H9 (cell line): ENCODE results near the gene CDHR5. TPM values are rescaled to one million over a fixed set of nuclear protein-coding genes. Genes with fewer than 3 reads are reported as not detected.

ENCODE experiments used
- DNase-seq: peaks from one replicate; pipeline ENCODE4 v3.0.0-alpha.2; 2017
- H2AFZ ChIP-seq: one replicate; pipeline ENCODE4 v1.6.1; 2013; ENCODE audit warnings: mild to moderate bottlenecking, low read length, control low read depth, moderate library complexity
- H2AK5ac ChIP-seq: 2 replicates; pipeline ENCODE4 v1.6.1; 2013; ENCODE audit warnings: low read length, control low read depth, mixed read lengths; ENCODE audit not compliant: insufficient read length
- H2BK120ac ChIP-seq: one replicate; pipeline ENCODE4 v1.6.1; 2013; ENCODE audit warnings: low read depth, mild to moderate bottlenecking, low read length, control low read depth, inconsistent platforms; ENCODE audit not compliant: poor library complexity, severe bottlenecking
- H2BK12ac ChIP-seq: 2 replicates; pipeline ENCODE4 v1.6.1; 2013; ENCODE audit warnings: low read length, control low read depth, mixed read lengths, low read depth; ENCODE audit not compliant: insufficient read length
- H2BK15ac ChIP-seq: 2 replicates; pipeline ENCODE4 v1.6.1; 2013; ENCODE audit warnings: low read depth, low read length, control low read depth
- H2BK20ac ChIP-seq: one replicate; pipeline ENCODE4 v1.6.1; 2013; ENCODE audit warnings: low read depth, mild to moderate bottlenecking, low read length, control low read depth, inconsistent platforms; ENCODE audit not compliant: poor library complexity, severe bottlenecking
- H2BK5ac ChIP-seq: 2 replicates; pipeline ENCODE4 v1.6.1; 2013; ENCODE audit warnings: low read length, control low read depth, mixed read lengths; ENCODE audit not compliant: insufficient read length
- H3K14ac ChIP-seq: 2 replicates; pipeline ENCODE4 v1.6.1; 2013; ENCODE audit warnings: low read length, control low read depth; ENCODE audit not compliant: insufficient read depth
- H3K18ac ChIP-seq: 2 replicates; pipeline ENCODE4 v1.6.1; 2013; ENCODE audit warnings: low read depth, mild to moderate bottlenecking, mixed read lengths, low read length, control low read depth; ENCODE audit not compliant: insufficient read length
- H3K23ac ChIP-seq: 2 replicates; pipeline ENCODE4 v1.6.1; 2013; ENCODE audit warnings: low read length, control low read depth, mixed read lengths, low read depth; ENCODE audit not compliant: insufficient read length
- H3K23me2 ChIP-seq: 2 replicates; pipeline ENCODE4 v1.6.1; 2013; ENCODE audit warnings: low read depth, mild to moderate bottlenecking, mixed read lengths, low read length, control low read depth; ENCODE audit not compliant: insufficient read length, poor library complexity, severe bottlenecking
- H3K27ac ChIP-seq: 2 replicates; pipeline ENCODE4 v1.5.1; 2013; ENCODE audit warnings: low read length, control low read depth, mixed read lengths, low read depth; ENCODE audit not compliant: insufficient read length
- H3K27me3 ChIP-seq: 2 replicates; pipeline ENCODE4 v1.6.1; 2013; ENCODE audit warnings: low read length, control low read depth, inconsistent platforms; ENCODE audit not compliant: insufficient read depth
- H3K4ac ChIP-seq: 2 replicates; pipeline ENCODE4 v1.6.1; 2013; ENCODE audit warnings: low read depth, mild to moderate bottlenecking, control low read depth, inconsistent platforms, low read length, moderate library complexity
- H3K4me1 ChIP-seq: 2 replicates; pipeline ENCODE4 v1.6.1; 2013; ENCODE audit warnings: low read length, control low read depth, inconsistent platforms; ENCODE audit not compliant: insufficient read depth
- H3K4me2 ChIP-seq: 2 replicates; pipeline ENCODE4 v1.6.1; 2013; ENCODE audit warnings: low read length, control low read depth, mixed read lengths; ENCODE audit not compliant: insufficient read length, insufficient read depth
- H3K56ac ChIP-seq: 2 replicates; pipeline ENCODE4 v1.6.1; 2013; ENCODE audit warnings: low read depth, mild to moderate bottlenecking, mixed read lengths, low read length, control low read depth; ENCODE audit not compliant: insufficient read length
- H3K79me1 ChIP-seq: 2 replicates; pipeline ENCODE4 v1.6.1; 2013; ENCODE audit warnings: low read depth, mild to moderate bottlenecking, moderate library complexity, low read length, control low read depth, inconsistent platforms; ENCODE audit not compliant: insufficient read depth, poor library complexity, severe bottlenecking
- H3K79me2 ChIP-seq: 2 replicates; pipeline ENCODE4 v1.6.1; 2013; ENCODE audit warnings: low read length, control low read depth, inconsistent platforms; ENCODE audit not compliant: insufficient read depth
- H3K9ac ChIP-seq: 2 replicates; pipeline ENCODE4 v1.6.1; 2013; ENCODE audit warnings: low read length, control low read depth, mixed read lengths; ENCODE audit not compliant: insufficient read length; ENCODE audit errors: extremely low read depth
- H3K9me3 ChIP-seq: one replicate; pipeline ENCODE4 v1.6.1; 2013; ENCODE audit warnings: low read depth, low read length, inconsistent platforms; ENCODE audit not compliant: control insufficient read depth
- H3T11ph ChIP-seq: one replicate; pipeline ENCODE4 v1.6.1; 2013; ENCODE audit warnings: mild to moderate bottlenecking, low read length, control low read depth, inconsistent platforms
- H4K20me1 ChIP-seq: one replicate; pipeline ENCODE4 v1.6.1; 2013; ENCODE audit not compliant: control insufficient read depth, insufficient read length, insufficient read depth
- H4K5ac ChIP-seq: 2 replicates; pipeline ENCODE4 v1.6.1; 2013; ENCODE audit warnings: low read depth, mild to moderate bottlenecking, mixed read lengths, low read length, control low read depth; ENCODE audit not compliant: insufficient read length
- H4K8ac ChIP-seq: replicated peaks from 2 replicates; pipeline ENCODE4 v1.6.1; 2013; ENCODE audit warnings: low read length, control low read depth, mixed read lengths, low read depth; ENCODE audit not compliant: insufficient read length
- H4K91ac ChIP-seq: 2 replicates; pipeline ENCODE4 v1.6.1; 2013; ENCODE audit warnings: low read depth, mild to moderate bottlenecking, moderate library complexity, mixed read lengths, low read length, control low read depth; ENCODE audit not compliant: insufficient read length
- H3K27ac Mint-ChIP-seq, 3 experiments: 2 replicates in 2 of 3; 3 replicates in 1 of 3; pipeline ENCODE4 v1.8.0; 2020 to 2021; ENCODE audit warnings: mixed read lengths in 3 of 3, mild to moderate bottlenecking in 1 of 3, moderate library complexity in 1 of 3
- H3K27me3 Mint-ChIP-seq: 2 replicates; pipeline ENCODE4 v1.8.0; 2021; ENCODE audit warnings: low read depth, mild to moderate bottlenecking, moderate library complexity, mixed read lengths
- H3K36me3 Mint-ChIP-seq, 3 experiments: 2 replicates in 2 of 3; 3 replicates in 1 of 3; pipeline ENCODE4 v1.8.0; 2020 to 2021; ENCODE audit warnings: low read depth in 3 of 3, mixed read lengths in 3 of 3; ENCODE audit not compliant: insufficient read depth in 1 of 3
- H3K4me1 Mint-ChIP-seq, 2 experiments: 2 replicates each; pipeline ENCODE4 v1.8.0; 2020; ENCODE audit warnings: mixed read lengths in 2 of 2
- H3K4me3 Mint-ChIP-seq, 2 experiments: 2 replicates in 1 of 2; 3 replicates in 1 of 2; pipeline ENCODE4 v1.8.0; 2020 to 2021; ENCODE audit warnings: mild to moderate bottlenecking in 2 of 2, mixed read lengths in 2 of 2, moderate library complexity in 1 of 2
- H3K9me3 Mint-ChIP-seq, 2 experiments: 2 replicates in 1 of 2; 3 replicates in 1 of 2; pipeline ENCODE4 v1.8.0; 2020; ENCODE audit warnings: mild to moderate bottlenecking in 2 of 2, mixed read lengths in 2 of 2, moderate library complexity in 1 of 2
- WGBS: extraction: QIAGEN DNeasy Blood & Tissue Kit; methylation state at CpG from one replicate; pipeline ENCODE4 v1.1.7; 2013; ENCODE audit warnings: missing lambda C conversion rate, low lambda C conversion rate, mixed read lengths; ENCODE audit not compliant: insufficient read length; ENCODE audit errors: extremely low coverage; 5-methylcytosine and 5-hydroxymethylcytosine counted together
- total RNA-seq: library from RNA; stranded (reverse); gene quantifications from 2 replicates; pipeline ENCODE4 v1.2.1, GENCODE V29; 2021
- TF ChIP-seq, protein P1 (sequence below): fragments of 200-600 bp; sonication (generic); conservative IDR thresholded peaks from 3 replicates; pipeline ENCODE4 v1.8.0; 2021; ENCODE audit warnings: antibody characterized with exemption, mild to moderate bottlenecking

The CDHR5 gene
- total RNA-seq, 1 experiment from 2014 or later: not detected

DNA sequence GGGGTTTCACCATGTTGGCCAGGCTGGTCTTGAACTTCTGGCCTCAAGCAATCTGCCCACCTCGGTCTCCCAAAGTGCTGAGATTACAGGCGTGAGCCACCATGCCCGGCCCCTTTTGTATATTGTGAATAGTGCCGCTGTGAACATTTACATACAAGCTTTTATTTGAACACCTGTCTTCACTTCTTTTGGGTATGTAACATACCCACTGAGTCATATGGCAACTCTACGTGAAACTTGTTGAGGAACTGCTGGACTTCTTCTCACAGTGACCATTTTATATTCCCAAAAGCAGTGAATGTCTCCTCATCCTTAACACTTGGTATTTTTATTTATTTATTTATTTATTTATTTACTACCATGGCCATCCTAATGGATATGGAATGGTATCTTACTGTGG, 6.1 kb upstream of the CDHR5 start:
- no peak overlapping the region for H2BK15ac ChIP-seq
- no peak overlapping the region for H3K4me3 Mint-ChIP-seq
- peaks cover 10% of the 10 kb centered on the region; the same call in 1 of the 2 replicates for H3K27me3 ChIP-seq
- no CpG with 5 or more reads among the region's 5 CpGs for WGBS
- no peak overlapping the region for H2BK20ac ChIP-seq
- no peak overlapping the region for H3K18ac ChIP-seq
- peaks cover 0 to 9% (median 0%) of the 10 kb centered on the region in 3 experiments; a peak in 4 of 7 replicates for H3K36me3 Mint-ChIP-seq
- H3K9me3 ChIP-seq: no peaks in the 10 kb centered on the region
- H3T11ph ChIP-seq: no peak overlapping the region
- H3K4me1 Mint-ChIP-seq: peaks cover 9 to 20% of the 10 kb centered on the region in 2 experiments
- H3K23ac ChIP-seq: no peak overlapping the region
- no peaks in the 10 kb centered on the region; a peak in 1 of 5 replicates for H3K9me3 Mint-ChIP-seq
- H3K4ac ChIP-seq: no peak overlapping the region
- H3K56ac ChIP-seq: no peak overlapping the region
- H4K20me1 ChIP-seq: no peaks in the 10 kb centered on the region
- no peak overlapping the region for H4K91ac ChIP-seq
- DNase-seq: no peak
- no peaks in the 10 kb centered on the region for H3K79me2 ChIP-seq
- no peak overlapping the region for H2BK12ac ChIP-seq
- no peak overlapping the region for H4K8ac ChIP-seq
- H3K79me1 ChIP-seq: no peaks in the 10 kb centered on the region
- H3K4me1 ChIP-seq: no peaks in the 10 kb centered on the region
- H3K9ac ChIP-seq: no peak overlapping the region
- H2AFZ ChIP-seq: no peak overlapping the region
- no peak overlapping the region for H2BK5ac ChIP-seq
- no peak overlapping the region for H4K5ac ChIP-seq
- peaks cover 44% of the 10 kb centered on the region for H3K27me3 Mint-ChIP-seq
- no peak overlapping the region for H3K4me2 ChIP-seq
- no peak overlapping the region for H2AK5ac ChIP-seq
- H3K14ac ChIP-seq: no peak overlapping the region
- no peak overlapping the region for H3K27ac ChIP-seq
- no peak overlapping the region for H2BK120ac ChIP-seq
- TF ChIP-seq, protein P1, sequence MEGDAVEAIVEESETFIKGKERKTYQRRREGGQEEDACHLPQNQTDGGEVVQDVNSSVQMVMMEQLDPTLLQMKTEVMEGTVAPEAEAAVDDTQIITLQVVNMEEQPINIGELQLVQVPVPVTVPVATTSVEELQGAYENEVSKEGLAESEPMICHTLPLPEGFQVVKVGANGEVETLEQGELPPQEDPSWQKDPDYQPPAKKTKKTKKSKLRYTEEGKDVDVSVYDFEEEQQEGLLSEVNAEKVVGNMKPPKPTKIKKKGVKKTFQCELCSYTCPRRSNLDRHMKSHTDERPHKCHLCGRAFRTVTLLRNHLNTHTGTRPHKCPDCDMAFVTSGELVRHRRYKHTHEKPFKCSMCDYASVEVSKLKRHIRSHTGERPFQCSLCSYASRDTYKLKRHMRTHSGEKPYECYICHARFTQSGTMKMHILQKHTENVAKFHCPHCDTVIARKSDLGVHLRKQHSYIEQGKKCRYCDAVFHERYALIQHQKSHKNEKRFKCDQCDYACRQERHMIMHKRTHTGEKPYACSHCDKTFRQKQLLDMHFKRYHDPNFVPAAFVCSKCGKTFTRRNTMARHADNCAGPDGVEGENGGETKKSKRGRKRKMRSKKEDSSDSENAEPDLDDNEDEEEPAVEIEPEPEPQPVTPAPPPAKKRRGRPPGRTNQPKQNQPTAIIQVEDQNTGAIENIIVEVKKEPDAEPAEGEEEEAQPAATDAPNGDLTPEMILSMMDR: no peak
- H3K23me2 ChIP-seq: no peaks in the 10 kb centered on the region
- no peak overlapping the region for H3K27ac Mint-ChIP-seq
